Measurements from ENCODE around the gene PRKCI.
A peak's percentile ranks its signal among the peaks of the same experiment; 100 is the strongest.

The PRKCI gene

DNA sequence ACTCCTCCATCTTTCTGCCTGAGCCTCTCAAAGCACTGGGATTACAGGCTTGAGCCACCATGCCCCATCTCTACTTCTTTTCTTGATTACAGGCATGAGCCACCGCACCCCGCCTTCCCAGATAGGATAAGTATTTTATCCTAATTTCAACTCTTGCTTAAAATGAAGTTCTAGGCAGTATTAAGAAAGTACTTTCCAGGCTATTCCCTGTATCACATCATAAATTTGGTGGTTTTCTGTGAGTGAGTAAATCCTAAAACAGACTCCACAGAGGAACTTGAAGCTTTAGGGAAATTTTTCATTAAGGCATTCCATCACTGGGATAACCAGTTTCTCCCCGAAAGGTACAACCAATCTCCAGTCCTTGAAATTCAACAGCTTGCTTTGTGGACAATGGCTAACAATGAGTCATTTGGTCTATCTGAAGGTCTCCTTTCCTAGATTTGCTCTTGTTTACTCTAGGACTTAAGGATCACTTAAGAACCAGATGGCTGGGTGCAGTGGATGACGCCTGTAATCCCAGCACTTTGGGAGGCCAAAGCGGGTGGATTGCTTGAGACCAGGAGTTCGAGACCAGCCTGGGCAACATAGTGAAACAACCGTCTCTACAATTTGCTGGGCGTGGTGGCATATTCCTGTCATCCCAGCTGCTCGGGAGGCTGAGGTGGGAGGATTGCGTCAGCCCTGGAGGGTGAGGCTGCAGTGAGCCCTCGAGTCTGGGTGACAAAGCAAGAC lies 85.6 kb downstream of the PRKCI start:
- TF ChIP-seq, protein P1, sequence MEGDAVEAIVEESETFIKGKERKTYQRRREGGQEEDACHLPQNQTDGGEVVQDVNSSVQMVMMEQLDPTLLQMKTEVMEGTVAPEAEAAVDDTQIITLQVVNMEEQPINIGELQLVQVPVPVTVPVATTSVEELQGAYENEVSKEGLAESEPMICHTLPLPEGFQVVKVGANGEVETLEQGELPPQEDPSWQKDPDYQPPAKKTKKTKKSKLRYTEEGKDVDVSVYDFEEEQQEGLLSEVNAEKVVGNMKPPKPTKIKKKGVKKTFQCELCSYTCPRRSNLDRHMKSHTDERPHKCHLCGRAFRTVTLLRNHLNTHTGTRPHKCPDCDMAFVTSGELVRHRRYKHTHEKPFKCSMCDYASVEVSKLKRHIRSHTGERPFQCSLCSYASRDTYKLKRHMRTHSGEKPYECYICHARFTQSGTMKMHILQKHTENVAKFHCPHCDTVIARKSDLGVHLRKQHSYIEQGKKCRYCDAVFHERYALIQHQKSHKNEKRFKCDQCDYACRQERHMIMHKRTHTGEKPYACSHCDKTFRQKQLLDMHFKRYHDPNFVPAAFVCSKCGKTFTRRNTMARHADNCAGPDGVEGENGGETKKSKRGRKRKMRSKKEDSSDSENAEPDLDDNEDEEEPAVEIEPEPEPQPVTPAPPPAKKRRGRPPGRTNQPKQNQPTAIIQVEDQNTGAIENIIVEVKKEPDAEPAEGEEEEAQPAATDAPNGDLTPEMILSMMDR (IDR thresholded peaks at IDR 0.05; ENCODE audit: low read length, missing control alignments): no peak
- peak; percentile 60 for DNase-seq (ENCODE audit: low read depth)
- H3K4me3 ChIP-seq (replicated peaks; ENCODE audit: low read depth, low read length): no peak overlapping the region

DNA sequence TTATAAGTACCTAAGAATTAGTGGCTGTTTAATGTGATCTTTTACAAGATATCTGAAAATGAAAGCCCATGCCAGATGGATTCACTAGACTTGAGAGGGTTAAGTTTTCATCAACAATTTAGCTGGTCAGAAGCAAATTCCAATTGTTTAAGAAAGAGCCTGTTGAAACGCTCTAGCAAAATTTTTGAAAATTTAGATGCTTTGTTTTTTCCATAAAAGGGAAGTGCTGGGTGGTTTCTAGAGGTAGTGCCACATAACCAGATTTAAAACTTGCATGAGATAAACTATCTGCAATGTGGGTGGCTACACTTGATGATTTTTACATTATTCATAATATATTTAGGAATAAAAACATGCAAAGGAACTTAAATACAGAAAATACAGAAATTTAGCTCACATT lies 86.8 kb downstream of the PRKCI start:
- DNase-seq (ENCODE audit: low read depth): no peak
- H3K4me3 ChIP-seq (replicated peaks; ENCODE audit: low read depth, low read length): no peak overlapping the region
- TF ChIP-seq, protein P1 (IDR thresholded peaks at IDR 0.05; ENCODE audit: low read length, missing control alignments): no peak

DNA sequence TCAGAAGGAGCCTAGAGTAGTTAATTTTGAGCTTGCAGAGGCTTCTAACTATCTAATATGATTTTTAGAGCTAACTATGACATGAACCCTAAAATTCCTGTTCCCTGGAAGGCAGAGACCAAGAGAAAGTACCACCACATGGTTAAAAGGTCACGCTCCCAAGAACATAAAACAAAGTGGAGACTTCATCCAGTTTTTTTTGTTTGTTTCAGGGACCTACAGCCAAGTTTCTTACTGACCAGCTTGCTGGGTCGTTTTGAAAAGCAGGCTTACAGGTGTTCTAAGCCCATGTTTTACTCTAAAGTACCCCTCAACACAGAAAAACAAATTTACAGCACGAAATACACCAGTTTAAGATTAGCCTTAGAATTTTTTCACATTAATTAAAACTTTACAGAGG lies 95.7 kb downstream of the PRKCI start:
- DNase-seq (ENCODE audit: low read depth): no peak
- TF ChIP-seq, protein P1 (IDR thresholded peaks at IDR 0.05; ENCODE audit: low read length, missing control alignments): no peak
- no peak overlapping the region for H3K4me3 ChIP-seq (replicated peaks; ENCODE audit: low read depth, low read length)

DNA sequence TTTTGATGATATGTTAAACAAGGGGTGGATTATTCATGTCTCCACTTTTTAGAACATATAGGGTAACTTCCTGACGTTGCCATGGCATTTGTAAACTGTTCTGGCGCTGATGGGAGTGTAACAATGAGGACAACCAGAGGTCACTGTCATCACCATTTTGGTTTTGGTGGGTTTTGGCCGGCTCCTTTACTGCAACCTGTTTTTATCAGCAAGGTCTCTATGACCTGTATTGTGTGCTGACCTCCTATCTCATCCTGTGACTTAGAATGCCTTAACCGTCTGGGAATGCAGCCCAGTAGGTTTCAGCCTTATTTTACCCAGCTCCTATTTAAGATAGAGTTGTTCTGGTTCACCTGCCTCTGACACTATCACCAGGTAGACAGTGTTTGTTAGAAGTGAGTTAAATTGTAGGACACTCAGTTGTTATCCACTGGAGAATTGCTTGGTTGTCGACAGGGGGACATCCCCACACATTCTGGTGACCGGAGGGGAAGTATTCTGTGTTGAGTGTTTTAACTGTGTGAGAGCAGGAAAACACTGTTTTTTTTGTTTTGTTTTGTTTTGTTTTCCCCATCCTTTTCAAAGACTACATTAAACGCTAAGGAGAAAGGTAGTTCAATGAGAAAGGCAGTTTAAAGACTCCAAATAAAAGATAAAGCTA lies 98.4 kb downstream of the PRKCI start:
- TF ChIP-seq, protein P1 (IDR thresholded peaks at IDR 0.05; ENCODE audit: low read length, missing control alignments): no peak
- H3K4me3 ChIP-seq (replicated peaks; ENCODE audit: low read depth, low read length): no peak overlapping the region
- peak; percentile 39 for DNase-seq (ENCODE audit: low read depth)

DNA sequence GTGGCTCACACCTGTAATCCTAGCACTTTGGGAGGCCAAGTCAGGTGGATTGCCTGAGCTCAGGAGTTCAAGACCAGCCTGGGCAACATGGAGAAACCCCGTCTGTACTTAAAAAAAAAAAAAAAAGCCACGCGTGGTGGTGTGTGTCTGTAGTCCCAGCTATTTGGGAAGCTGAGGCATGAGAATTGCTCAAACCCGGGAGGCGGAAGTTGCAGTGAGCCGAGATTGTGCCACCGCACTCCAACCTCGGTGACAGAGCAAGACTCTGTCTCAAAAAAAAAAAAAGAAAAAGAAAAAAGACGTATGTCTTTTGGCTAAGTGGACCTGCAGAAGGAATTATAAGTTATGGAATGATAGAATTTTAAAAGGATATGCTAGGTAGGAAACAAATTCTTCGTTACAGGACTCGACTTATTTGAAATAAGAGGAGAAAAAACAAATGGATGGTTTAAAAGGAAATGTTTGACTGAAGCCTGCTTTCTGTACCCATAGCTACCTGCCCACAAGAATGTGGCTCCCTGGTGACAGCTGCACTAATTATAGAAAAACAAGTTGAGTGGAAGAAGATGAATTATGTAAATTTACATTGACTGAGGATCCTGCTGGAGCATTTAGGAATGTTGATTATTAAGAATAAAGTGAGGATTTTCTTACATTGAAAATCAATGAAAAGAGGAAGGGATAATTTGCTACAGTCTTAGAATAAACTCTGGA lies 99.3 kb downstream of the PRKCI start:
- TF ChIP-seq, protein P1 (IDR thresholded peaks at IDR 0.05; ENCODE audit: low read length, missing control alignments): no peak
- DNase-seq (ENCODE audit: low read depth): no peak
- H3K4me3 ChIP-seq (replicated peaks; ENCODE audit: low read depth, low read length): no peak overlapping the region

DNA sequence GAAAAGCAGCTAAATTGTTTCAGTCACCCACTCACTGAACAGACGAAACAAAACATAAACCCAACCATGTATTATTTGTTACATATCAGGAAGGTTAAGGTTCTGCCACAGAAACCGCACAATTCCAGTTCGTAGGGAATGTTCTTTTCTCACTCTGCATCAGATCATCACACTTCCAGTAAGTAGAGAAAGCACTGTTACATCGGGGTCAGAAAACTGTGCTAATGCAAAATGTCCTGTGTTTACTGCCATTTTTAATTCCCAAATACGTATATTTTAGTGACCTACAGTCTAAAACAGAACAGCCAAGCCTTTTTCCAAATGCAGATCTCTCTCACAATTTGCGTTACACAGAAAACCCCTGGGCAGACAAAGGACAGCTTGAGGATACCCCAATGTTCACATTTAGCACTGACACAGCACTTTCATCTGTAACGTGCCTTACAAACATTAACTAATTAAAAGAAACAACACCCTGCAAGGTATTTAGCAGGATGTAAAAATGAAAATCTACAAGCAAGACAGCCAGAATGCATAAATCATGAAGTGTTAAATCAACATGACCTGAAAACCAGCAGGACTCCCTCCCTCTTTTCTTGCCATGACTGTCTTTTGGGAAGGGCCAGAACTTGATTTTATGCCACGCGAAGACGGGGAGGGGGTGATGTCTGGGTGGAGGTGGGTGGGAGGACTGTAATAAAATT lies 100.5 kb downstream of the PRKCI start:
- DNase-seq (ENCODE audit: low read depth): peak; percentile 15
- TF ChIP-seq, protein P1 (IDR thresholded peaks at IDR 0.05; ENCODE audit: low read length, missing control alignments): no peak
- no peak overlapping the region for H3K4me3 ChIP-seq (replicated peaks; ENCODE audit: low read depth, low read length)

Measured in fibroblast of pulmonary artery (primary cell).